ENCODE measurements around the gene PSMD1.

Gene PSMD1

GRCh38 chr2:231041061-231041689, 15.5 kb upstream of the PSMD1 start:
- no peak for TF ChIP-seq TRIM28 (IDR thresholded peaks at IDR 0.05; ENCODE audit: borderline replicate concordance, low read length)
- no peak for TF ChIP-seq ZEB2 (tag by site-specific recombination; IDR thresholded peaks at IDR 0.05)
- no peak for TF ChIP-seq ZNF837 (tag by site-specific recombination; IDR thresholded peaks at IDR 0.05)
- TF ChIP-seq REPIN1 (tag by site-specific recombination; IDR thresholded peaks at IDR 0.05; ENCODE audit: low read depth), result no peak
- no peak for TF ChIP-seq ZNF202 (tag by site-specific recombination; IDR thresholded peaks at IDR 0.05; ENCODE audit: borderline replicate concordance)
- TF ChIP-seq IKZF3 (tag by site-specific recombination; IDR thresholded peaks at IDR 0.05), result no peak
- TF ChIP-seq, protein P1, sequence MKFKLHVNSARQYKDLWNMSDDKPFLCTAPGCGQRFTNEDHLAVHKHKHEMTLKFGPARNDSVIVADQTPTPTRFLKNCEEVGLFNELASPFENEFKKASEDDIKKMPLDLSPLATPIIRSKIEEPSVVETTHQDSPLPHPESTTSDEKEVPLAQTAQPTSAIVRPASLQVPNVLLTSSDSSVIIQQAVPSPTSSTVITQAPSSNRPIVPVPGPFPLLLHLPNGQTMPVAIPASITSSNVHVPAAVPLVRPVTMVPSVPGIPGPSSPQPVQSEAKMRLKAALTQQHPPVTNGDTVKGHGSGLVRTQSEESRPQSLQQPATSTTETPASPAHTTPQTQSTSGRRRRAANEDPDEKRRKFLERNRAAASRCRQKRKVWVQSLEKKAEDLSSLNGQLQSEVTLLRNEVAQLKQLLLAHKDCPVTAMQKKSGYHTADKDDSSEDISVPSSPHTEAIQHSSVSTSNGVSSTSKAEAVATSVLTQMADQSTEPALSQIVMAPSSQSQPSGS (tag by site-specific recombination; IDR thresholded peaks at IDR 0.05; ENCODE audit: low read depth), result no peak
- TF ChIP-seq, protein P2, sequence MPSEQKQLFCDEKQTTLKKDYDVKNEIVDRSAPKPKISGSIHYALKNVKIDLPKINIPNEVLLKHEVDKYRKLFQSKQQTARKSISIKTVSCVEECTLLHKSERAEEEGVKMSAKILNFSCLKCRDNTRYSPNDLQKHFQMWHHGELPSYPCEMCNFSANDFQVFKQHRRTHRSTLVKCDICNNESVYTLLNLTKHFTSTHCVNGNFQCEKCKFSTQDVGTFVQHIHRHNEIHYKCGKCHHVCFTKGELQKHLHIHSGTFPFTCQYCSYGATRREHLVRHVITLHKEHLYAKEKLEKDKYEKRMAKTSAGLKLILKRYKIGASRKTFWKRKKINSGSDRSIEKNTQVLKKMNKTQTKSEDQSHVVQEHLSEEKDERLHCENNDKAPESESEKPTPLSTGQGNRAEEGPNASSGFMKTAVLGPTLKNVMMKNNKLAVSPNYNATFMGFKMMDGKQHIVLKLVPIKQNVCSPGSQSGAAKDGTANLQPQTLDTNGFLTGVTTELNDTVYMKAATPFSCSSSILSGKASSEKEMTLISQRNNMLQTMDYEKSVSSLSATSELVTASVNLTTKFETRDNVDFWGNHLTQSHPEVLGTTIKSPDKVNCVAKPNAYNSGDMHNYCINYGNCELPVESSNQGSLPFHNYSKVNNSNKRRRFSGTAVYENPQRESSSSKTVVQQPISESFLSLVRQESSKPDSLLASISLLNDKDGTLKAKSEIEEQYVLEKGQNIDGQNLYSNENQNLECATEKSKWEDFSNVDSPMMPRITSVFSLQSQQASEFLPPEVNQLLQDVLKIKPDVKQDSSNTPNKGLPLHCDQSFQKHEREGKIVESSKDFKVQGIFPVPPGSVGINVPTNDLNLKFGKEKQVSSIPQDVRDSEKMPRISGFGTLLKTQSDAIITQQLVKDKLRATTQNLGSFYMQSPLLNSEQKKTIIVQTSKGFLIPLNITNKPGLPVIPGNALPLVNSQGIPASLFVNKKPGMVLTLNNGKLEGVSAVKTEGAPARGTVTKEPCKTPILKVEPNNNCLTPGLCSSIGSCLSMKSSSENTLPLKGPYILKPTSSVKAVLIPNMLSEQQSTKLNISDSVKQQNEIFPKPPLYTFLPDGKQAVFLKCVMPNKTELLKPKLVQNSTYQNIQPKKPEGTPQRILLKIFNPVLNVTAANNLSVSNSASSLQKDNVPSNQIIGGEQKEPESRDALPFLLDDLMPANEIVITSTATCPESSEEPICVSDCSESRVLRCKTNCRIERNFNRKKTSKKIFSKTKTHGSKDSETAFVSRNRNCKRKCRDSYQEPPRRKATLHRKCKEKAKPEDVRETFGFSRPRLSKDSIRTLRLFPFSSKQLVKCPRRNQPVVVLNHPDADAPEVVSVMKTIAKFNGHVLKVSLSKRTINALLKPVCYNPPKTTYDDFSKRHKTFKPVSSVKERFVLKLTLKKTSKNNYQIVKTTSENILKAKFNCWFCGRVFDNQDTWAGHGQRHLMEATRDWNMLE (tag by site-specific recombination; conservative IDR thresholded peaks at IDR 0.05; ENCODE audit: low read depth), result no peak
- TF ChIP-seq GLI2 (tag by site-specific recombination; IDR thresholded peaks at IDR 0.05; ENCODE audit: borderline replicate concordance, low read depth), result no peak
- no peak for TF ChIP-seq ZBTB1 (tag by site-specific recombination; IDR thresholded peaks at IDR 0.05)
- TF ChIP-seq ZNF473 (tag by site-specific recombination; IDR thresholded peaks at IDR 0.05), result no peak
- no peak for TF ChIP-seq ZNF785 (tag by site-specific recombination; IDR thresholded peaks at IDR 0.05)
- TF ChIP-seq ZNF302 (tag by site-specific recombination; IDR thresholded peaks at IDR 0.05; ENCODE audit: low read depth), result no peak
- Histone ChIP-seq H3K4me1 (ENCODE audit: control insufficient read depth, insufficient read depth, low read length) (no peaks in the 10 kb centered on the region; the same call in 1 of the 2 replicates), H3K4me3 (ENCODE audit: low read depth, low read length) (no peak overlapping the region), H3K36me3 (ENCODE audit: control insufficient read depth in 2 of 2, insufficient read depth in 1 of 2, low read length in 2 of 2) (peaks cover 4 to 29% of the 10 kb centered on the region in 2 experiments; a peak in 2 of 3 replicates), H3K9me3 (ENCODE audit: control insufficient read depth, insufficient read depth, low read depth, low read length) (no peaks in the 10 kb centered on the region), H3K27ac (ENCODE audit: extremely low read depth, low read depth, low read length) (no peak overlapping the region)
- ChIA-PET POLR2A (interaction anchor here (1.4 kb wide), 1 partner anchor 12 kb away, joined by 3 read pairs; no protein-coding TSS in a partner anchor), CTCF (interaction anchor here (0.7 to 2.2 kb wide), 2 partner anchors 8 to 12 kb away, joined by 3 to 8 read pairs; no protein-coding TSS in a partner anchor)

DNA sequence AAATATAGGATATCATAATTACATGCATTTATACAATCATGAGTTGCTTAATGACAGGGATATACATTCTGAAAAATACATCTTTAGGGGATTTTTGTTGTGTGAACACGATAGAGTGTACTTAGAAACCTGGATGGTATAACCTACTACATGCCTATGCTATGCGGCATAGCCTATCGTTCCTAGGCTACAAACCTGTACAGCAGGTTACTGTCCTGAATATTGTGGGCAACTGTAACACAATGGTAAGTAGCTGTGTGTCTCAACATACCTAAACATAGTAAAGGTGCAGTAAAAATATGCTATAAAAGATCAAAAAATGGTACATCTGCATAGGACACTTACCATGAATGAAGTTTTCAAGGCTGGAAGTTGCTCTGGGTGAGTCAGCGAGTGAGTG, 12.9 kb upstream of the PSMD1 start:
- Histone ChIP-seq H3K27ac (ENCODE audit: extremely low read depth, low read depth, low read length) (no peak overlapping the region), H3K36me3 (ENCODE audit: control insufficient read depth in 2 of 2, insufficient read depth in 1 of 2, low read length in 2 of 2) (peaks cover 4 to 49% of the 10 kb centered on the region in 2 experiments; a peak in 2 of 3 replicates), H3K4me1 (ENCODE audit: control insufficient read depth, insufficient read depth, low read length) (no peaks in the 10 kb centered on the region), H3K9me3 (ENCODE audit: control insufficient read depth, insufficient read depth, low read depth, low read length) (no peaks in the 10 kb centered on the region), H3K4me3 (ENCODE audit: low read depth, low read length) (no peak overlapping the region)
- ChIA-PET CTCF (interaction anchor here (0.6 to 1.6 kb wide), 2 partner anchors 9 to 175 kb away, joined by 3 to 10 read pairs; no protein-coding TSS in a partner anchor), POLR2A (no interaction called here)
- TF ChIP-seq ZNF555 (tag by site-specific recombination; conservative IDR thresholded peaks at IDR 0.05), result no peak
- no peak for TF ChIP-seq BCL11B (tag by site-specific recombination; IDR thresholded peaks at IDR 0.05; ENCODE audit: low read depth)
- no peak for TF ChIP-seq ZNF837 (tag by site-specific recombination; IDR thresholded peaks at IDR 0.05)
- TF ChIP-seq, protein P3, sequence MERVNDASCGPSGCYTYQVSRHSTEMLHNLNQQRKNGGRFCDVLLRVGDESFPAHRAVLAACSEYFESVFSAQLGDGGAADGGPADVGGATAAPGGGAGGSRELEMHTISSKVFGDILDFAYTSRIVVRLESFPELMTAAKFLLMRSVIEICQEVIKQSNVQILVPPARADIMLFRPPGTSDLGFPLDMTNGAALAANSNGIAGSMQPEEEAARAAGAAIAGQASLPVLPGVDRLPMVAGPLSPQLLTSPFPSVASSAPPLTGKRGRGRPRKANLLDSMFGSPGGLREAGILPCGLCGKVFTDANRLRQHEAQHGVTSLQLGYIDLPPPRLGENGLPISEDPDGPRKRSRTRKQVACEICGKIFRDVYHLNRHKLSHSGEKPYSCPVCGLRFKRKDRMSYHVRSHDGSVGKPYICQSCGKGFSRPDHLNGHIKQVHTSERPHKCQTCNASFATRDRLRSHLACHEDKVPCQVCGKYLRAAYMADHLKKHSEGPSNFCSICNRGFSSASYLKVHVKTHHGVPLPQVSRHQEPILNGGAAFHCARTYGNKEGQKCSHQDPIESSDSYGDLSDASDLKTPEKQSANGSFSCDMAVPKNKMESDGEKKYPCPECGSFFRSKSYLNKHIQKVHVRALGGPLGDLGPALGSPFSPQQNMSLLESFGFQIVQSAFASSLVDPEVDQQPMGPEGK (tag by site-specific recombination; IDR thresholded peaks at IDR 0.05), result no peak
- TF ChIP-seq, protein P4, sequence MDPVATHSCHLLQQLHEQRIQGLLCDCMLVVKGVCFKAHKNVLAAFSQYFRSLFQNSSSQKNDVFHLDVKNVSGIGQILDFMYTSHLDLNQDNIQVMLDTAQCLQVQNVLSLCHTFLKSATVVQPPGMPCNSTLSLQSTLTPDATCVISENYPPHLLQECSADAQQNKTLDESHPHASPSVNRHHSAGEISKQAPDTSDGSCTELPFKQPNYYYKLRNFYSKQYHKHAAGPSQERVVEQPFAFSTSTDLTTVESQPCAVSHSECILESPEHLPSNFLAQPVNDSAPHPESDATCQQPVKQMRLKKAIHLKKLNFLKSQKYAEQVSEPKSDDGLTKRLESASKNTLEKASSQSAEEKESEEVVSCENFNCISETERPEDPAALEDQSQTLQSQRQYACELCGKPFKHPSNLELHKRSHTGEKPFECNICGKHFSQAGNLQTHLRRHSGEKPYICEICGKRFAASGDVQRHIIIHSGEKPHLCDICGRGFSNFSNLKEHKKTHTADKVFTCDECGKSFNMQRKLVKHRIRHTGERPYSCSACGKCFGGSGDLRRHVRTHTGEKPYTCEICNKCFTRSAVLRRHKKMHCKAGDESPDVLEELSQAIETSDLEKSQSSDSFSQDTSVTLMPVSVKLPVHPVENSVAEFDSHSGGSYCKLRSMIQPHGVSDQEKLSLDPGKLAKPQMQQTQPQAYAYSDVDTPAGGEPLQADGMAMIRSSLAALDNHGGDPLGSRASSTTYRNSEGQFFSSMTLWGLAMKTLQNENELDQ (tag by site-specific recombination; IDR thresholded peaks at IDR 0.05; ENCODE audit: low read depth), result no peak
- TF ChIP-seq ZNF366 (tag by site-specific recombination; conservative IDR thresholded peaks at IDR 0.05), result no peak
- no peak for TF ChIP-seq ZNF138 (tag by site-specific recombination; IDR thresholded peaks at IDR 0.05; ENCODE audit: borderline replicate concordance)
- TF ChIP-seq ZNF350 (tag by site-specific recombination; IDR thresholded peaks at IDR 0.05), result no peak
- TF ChIP-seq ZNF776 (tag by site-specific recombination; IDR thresholded peaks at IDR 0.05; ENCODE audit: borderline replicate concordance), result no peak
- TF ChIP-seq ZNF202 (tag by site-specific recombination; IDR thresholded peaks at IDR 0.05; ENCODE audit: borderline replicate concordance), result no peak
- no peak for TF ChIP-seq REPIN1 (tag by site-specific recombination; IDR thresholded peaks at IDR 0.05; ENCODE audit: low read depth)
- TF ChIP-seq ZNF501 (tag by site-specific recombination; IDR thresholded peaks at IDR 0.05), result no peak
